ENCODE data around the gene CA12.
A peak's percentile ranks its signal among the peaks of the same experiment; 100 is the strongest.

Gene CA12

DNA sequence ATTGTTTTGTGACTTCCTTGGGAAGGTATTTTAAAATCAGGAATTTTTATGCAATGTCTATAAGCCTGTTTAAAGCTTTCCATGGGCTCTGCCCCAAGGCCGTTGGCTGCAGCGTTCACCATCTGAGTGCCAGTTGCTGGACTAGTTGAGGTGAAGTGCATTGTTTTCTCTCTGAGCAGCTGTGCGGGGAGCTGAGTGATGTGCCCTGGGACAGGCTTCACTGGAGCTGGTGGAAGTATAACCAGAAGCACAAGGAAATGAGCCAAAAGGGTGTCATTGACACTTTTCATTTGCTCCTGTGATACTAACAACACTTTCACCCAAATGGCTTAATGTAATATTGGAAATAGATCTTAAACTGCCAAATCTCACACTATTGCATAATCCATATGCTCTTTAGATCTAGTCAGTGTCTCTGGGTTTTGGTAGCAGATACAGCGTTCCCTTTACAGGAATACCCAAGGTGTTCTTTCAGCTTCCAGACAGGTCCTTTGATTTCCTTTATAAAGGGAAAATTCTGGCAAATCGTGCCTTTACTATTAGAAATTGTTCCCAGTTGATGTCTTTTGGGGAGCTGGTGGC, 75.1 kb downstream of the CA12 start:
- DNase-seq (ENCODE audit: low read depth), result no peak

DNA sequence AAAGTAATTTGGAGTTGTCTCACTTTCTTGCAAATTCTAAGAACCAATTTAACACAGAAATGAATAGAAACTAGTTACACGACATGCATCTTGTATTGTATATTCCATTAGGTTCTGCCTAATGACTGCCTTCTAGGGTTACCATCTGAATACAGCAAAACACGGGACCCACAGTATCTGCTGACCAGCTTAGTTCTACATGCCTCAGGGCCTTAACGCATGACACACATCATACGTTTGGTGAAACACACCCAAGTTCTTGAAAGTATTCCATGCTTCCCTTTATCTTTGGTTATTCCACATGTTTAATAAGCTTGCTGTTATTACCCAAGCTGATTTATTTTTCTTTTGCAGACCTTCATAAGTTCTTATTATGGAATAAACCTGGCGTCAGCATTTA, 76.4 kb downstream of the CA12 start:
- DNase-seq (ENCODE audit: low read depth), result no peak

DNA sequence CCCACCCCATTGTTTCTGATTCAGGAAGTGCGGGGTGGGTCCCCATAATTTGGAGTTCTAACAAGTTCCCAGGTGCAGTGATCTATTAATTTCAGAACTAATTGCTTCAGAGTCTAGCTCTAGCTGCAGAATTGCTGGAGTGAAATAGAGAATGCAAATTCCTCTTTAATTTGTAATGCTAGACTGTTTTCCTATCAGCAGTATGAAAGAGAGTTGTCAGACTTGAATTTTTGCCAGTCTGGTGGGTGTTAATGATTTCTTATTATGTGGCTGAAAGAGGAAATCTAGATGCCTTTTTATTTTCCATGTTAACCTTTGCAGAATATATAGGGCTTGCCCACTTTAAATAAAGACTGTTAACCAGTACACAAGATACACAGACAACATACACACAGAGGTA, 80.6 kb downstream of the CA12 start:
- no peak for DNase-seq (ENCODE audit: low read depth)

DNA sequence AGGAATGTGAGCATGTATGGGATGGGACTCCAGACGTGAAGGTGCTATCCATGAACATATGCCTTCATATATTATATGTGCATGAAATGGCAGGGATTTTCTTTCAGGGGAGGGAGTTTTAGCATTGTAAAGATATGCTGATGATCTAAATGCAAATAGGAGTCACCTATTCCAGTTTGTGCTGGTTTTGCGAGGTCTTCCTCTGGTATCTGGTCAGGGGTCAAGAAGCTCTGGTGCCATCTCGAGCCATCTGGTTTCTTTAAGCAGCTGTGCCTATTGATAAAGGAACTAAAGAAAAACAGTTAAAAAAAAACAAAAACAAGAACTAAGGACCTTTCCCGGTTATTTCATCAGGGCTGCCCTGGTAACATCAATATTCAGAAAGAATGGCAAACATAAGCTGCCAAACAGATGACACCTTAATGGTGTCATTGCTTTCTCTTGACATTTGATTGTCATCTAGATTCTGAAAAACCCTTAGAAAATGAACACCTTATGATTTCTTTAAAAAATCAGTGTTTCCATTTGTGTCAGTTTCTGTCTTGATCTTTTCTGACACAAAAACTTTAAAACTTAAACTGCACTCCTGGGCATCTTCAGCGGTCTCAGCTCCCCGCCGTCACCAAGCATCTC, 81.6 kb downstream of the CA12 start:
- DNase-seq (ENCODE audit: low read depth), result no peak

DNA sequence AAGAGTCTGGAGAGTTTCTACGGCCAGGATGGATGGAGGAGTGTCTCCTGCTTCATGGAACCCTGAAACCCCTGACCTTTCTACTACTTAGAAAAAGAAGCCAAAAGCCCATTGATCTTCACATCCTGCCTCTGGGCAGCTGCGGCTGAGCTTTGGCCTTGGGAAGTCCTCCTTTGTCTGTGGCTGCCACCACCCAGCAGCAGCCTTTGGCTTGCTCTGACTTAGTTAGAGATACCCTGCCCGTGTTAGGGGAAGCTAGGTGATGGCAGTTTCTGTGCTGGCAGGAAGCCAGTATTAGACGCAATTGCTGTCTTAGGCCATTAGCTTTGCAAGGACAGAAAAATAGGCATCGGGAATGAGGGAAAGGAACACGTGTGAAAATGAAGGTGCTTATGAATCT, 85.5 kb downstream of the CA12 start:
- DNase-seq (ENCODE audit: low read depth), result no peak

DNA sequence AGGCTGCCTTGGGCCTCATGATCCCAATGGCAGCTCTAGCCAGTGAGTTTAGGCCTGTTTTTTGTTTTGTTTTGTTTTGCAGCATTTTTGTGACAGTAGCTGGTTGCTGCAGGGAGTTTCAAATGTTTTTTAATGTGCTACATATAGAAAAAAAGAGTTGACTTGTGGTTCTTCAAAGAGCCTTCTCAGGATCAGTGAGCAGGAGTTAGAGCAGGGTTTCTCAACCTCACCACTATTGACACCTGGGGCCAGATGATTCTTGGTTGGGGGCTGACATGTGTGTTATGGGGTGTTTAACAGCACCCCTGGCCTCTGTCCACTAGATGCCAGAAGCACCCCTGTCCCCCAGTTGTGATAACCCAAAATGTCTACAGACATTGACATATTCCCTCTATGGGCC, 86.3 kb downstream of the CA12 start:
- DNase-seq (ENCODE audit: low read depth), result no peak

DNA sequence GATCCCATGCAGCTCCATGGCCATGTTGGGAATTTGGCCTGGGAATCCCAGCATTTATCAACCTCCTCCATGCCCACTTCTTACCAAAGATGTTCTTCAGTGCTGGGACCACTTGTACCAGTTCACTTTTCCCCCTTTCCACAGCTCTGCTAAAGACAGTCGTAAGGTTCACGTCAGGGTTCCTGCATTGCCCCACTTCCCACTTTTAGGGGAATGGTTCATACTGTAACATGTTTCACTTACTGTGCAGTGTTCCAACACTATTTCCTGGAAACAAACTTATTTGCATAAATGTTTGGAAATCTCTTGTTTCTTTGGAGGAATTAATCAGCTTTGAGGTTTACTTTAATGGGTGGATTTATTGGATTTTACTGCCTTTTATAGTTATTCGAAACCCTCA, 87.3 kb downstream of the CA12 start:
- DNase-seq (ENCODE audit: low read depth), result no peak

DNA sequence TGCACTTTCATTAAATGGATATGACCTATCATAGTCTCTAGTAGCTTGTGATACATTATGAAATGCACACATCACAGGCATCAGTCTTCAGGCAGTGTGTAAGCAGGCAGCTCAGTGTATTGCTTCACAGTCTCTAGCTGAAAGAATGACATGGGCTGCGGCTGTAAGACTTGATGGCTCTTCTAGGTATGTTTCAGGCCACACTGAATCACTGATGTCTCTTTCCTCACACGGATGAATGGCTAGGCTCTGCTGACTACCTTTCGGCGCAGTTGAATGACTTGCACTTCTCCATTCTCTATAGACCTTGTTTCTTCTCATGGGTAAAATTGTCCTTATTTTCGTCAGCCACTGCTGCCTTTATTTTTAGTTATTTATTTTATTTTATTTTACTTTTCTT, 88.9 kb downstream of the CA12 start:
- peak; percentile 41 for DNase-seq (ENCODE audit: low read depth)

DNA sequence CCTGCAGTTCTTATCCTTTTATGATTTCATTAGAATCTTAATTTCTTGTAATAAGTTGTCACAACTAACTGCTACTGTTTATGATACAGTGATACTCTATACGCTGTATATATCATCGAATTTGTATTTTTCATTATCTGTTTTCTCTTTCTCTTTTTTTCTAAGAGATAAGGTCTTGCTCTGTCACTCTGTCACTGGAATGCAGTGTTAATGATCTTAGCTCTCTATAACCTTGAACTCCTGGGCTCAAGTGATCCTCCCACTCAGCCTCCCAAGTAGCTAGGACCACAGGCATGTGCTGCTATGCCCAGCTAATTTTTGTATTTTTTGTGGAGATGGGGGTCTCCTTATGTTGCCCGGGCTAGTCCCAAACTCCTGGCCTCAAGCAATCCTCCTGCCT, 89.4 kb downstream of the CA12 start:
- DNase-seq (ENCODE audit: low read depth), result no peak

DNA sequence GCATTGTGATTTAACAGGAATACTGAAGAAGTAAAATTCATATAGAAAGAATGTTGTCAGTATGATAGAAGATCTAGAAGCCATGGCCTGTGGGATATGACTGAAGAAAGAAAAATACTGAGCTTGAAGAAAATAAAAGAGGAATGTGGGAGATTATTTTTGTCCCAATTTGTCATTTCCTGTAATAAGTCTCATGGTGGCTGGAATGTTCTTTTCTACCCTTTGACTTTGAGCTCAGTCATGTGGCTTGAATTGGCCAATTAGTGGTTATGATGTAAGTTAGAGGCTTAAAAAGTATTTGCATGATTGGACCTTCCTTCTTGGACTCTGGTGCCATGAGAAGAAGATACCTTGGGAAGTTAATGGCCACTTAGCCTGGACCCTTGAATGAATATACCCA, 90.1 kb downstream of the CA12 start:
- peak; percentile 87 for DNase-seq (ENCODE audit: low read depth)

DNA sequence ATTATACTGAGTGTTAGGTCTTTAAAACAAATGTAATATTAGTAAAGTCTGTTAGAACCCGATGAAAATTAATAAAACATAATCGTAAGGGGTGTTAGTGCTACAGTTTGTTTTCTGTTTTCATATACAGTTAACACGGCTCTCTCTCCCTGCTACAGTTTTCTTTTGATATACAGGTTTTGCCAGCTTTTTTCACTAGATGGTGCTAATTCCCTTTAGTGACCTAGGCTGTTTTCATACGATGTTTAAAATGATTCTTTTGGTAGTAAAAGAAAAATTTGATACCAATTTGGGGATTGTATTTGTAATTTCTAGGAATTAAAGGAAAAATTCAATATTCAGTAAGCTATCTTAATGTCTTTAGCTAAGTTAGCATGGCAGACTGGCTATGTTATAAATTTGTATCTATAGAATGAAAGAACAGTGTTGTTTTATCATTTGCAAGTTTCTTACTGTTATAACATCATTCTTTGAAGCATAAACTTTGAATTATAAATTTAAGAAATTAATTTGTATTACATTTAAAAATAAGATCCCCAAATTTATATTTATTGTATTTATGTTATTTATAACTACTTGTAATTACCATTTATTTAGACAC, 92.8 kb downstream of the CA12 start:
- no peak for DNase-seq (ENCODE audit: low read depth)

DNA sequence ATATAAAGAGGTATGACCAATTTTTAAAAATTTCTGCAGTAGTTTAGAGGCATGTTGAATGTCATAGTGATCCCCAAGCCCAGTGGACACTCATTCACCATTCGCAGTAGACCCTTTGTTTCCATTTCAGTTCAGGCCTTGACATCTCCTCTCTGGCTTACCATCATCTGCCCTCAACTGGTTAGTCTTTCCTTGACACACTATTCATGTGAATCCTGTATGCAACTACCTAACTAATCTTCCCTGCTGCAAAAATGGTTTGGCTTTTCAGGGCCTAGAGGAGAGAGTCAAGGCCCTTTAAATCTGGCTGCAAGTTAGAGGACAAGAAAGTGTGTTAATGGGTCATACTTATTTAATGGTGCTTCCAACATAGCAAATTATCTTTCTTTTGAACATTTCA, 93.3 kb downstream of the CA12 start:
- no peak for DNase-seq (ENCODE audit: low read depth)

DNA sequence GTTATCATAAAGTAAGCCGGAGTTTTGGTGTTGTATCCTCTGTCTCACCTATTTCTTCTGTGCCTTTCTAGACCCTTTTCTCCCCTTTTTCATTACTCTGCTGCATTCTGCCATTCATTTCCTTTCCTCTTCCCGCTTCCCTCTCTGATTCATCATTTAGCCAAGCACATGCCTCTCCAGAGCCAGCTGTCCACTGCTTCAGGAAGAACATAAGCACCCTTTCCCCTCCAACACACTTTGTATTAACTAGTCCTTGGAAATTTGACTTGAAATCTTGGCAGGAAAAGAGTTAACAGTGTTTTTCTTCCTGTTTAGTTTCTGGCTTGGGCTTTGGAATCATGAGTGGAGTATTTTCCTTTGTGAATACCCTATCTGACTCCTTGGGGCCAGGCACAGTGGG, 94.5 kb downstream of the CA12 start:
- DNase-seq (ENCODE audit: low read depth), result no peak

DNA sequence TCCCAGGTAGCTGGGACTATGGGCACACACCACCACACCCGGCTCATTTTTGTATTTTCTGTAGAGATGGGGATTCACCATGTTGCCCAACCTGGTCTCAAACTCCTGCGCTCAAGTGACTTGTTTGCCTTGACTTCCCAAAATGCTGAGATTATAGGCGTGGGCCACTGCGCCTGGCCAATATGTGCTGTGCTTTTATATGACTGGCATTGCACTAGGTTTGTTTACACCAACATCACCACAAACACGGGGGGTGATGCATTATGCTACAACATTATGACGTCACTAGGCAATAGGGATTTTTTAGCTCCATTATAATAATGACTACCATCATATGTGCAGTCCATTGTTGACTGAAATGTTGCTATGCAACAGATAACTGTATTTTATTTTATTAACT, 97.3 kb downstream of the CA12 start:
- no peak for DNase-seq (ENCODE audit: low read depth)

DNA sequence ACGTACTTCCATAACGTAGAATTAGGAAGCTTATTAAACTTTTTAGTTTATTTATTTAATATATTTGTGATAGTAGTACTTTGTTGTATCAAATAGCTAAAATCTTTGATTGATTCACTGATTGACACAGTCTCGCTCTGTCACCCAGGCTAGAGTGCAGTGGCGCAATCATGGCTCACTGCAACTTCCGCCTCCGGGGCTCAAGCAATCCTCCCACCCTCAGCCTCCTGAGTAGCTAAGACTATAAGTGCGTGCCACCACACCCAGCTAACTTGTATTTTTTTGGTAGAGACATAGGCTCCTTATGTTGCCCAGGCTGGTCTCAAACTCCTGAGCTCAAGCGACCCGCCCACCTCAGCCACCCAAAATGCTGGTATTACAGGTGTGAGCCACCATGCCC, 98.5 kb downstream of the CA12 start:
- no peak for DNase-seq (ENCODE audit: low read depth)

DNA sequence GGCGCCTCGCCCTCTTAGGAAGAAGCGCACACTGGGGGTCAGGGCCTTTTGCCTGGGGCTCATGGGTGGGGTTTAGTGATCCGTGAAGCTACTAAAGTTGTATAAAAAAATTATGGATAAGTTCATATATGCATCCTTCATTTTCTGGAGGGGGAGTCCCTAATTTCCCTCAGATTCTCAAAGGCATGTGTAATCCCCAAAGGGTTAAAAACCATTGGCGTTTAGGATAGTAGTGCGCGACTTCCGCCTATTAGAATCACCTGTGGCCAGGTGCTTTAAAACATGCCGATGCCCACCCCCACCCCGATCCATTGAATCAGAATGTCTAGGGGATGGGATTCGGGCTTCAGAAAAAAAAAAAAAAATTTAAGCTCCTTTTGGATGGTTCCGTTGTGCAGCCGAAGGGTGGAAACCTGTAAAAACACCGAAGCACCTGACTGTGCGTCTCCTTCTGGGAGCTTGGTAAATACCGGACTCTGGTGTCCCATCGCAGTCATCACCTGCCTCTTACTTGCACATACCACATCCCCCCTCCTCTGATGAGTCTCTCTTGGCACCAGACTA, 103.7 kb downstream of the CA12 start:
- DNase-seq (ENCODE audit: low read depth), result no peak

DNA sequence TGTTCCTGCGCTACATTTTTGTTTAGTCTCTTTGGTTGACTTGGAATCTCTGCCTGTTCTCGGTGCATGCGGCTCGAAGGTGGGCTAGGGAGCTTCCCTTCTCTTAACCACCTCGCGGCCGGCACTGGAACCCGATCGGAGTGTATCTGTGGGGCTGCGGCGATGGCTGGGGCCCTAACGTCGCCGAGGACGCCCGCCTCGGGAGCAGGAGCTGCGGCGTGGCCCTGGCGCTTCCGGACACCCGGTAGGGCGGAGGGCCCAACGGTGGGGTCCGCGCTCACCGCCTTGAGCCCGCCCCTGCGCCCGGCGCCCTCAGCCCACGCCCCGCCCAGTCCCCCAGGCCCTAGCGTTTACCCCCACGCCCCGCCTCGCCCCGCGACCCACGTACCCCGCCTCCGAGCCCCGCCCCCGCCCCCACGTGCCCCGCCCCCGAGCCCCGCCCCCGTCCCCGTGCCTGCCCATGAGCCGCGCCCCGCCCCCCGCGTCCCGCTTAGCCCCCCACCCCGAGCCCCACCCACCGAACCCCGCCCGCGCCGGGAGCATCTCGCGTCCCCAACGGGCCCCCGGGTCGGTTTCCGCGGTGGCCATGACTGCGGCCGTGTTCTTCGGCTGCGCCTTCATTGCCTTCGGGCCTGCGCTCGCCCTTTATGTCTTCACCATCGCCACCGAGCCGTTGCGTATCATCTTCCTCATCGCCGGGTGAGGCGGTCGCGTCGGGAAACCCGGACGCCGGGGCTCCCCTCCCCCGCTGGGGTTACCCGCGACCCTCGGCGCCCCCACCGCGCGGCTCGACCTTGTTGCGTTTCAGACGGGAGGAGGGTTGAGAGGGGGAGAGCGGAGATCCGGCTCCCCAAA, 104.4 kb downstream of the CA12 start, which contains the start of gene APH1B:
Gene APH1B, plus strand, starts transcription at position 568 of the 855 bp plus-strand sequence. Its CDS starts 19 bp downstream, at position 587.
- DNase-seq (ENCODE audit: low read depth), result no peak

DNA sequence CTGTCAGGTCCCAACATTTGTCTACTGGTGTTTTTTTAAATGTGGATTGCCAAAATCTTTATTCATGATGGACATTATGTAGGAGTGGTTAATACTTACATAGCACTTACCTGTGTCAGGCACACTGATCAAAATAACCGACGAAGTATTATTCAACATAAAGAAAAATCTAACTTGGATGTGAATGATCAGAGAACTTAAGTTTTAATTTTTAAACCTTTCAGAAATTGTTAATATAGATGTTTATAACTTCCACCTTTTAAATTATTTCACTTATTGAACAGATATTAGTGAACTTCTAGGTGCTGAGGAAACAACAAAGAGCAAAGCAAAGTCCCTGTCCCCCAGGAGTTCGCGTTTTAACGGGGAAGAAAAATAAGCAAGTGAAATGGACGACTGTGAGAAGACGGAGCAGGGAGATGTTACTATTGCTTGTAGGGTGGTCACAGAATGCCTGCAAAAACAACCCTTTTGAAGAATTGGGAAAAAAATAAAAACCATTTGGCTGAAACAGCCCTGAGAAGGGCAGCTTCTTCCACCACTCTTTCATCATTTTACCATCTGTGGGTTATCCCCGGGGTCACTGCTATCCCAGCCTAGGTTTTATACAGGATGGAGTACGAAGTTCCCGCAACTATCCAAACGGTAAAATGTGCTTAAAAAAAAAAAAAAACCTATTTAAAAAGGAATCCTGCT, 105.2 kb downstream of the CA12 start:
- no peak for DNase-seq (ENCODE audit: low read depth)

DNA sequence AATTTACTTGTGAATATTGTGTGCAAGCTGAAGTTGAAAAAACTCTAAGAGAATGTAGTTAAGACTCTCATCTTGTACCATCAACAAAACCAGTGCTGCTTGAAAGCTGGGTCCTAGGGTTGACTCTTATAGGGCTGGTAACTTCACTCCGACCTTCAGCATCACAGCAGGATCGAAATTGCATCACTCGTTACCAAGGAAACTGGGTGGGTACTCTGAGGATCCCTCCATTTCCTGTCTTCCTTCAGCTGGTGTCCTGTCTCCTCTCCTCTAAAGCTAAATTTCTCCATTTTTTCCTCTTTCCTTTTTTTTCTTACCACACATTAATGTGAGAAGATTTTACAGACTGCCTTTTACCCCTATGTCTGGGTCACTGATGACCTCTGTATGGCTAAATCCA, 107.2 kb downstream of the CA12 start:
- DNase-seq (ENCODE audit: low read depth), result no peak
